Measurements from ENCODE around the gene GMDS. TPM values are rescaled to one million over a fixed set of nuclear protein-coding genes. Genes with fewer than 3 reads are reported as not detected.

Gene GMDS
- total RNA-seq, 2 experiments from 2014 or later, result 29.2 to 34.3 TPM

DNA sequence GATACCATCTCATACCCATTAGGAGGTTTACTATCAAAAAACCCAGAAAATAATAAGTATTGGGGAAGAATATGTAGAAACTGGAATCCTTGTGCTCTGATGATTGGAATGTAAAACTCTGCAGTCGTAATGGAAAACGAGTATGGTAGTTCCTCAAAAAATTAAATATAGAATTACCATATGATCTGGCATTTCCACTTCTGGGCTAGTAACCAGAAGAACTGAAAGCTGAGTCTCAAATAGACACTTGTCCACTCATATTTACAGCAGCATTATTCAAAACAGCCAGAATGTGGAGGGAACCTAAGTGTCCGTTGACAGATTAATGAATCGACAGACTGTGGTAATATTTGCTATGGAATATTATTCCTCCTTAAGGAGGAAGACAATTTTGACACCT, 591.4 kb downstream of the GMDS start:
- no peaks in the 10 kb centered on the region for H3K36me3 Mint-ChIP-seq
- no peak overlapping the region for H3K4me3 Mint-ChIP-seq
- H3K4me1 Mint-ChIP-seq, result no peaks in the 10 kb centered on the region
- no peaks in the 10 kb centered on the region for H3K27me3 Mint-ChIP-seq
- DNase-seq (no peak), ATAC-seq (ENCODE audit: low read depth) (no peak)
- POLR2A ChIA-PET, result no interaction called here
- no peaks in the 10 kb centered on the region for H3K9me3 Mint-ChIP-seq
- H3K27ac Mint-ChIP-seq, result no peak overlapping the region

DNA sequence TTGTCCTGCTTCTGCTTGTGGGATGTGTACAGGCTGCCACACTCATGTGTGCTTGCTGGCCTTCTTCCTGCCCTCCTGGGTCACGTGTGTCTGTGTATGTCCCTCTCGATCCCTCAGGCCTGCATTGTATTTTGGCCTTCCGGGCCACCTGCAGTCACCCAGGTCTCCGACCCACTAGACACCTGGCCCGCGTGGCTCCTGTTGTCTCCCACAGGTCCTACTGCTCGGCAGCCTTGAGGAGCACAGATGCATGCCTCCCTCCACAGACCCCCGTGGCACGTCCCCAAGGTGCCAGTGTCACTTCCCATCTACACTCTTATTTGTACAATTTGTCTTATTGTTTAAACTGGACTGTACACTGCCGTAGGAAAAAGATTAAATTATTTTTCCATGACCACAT, 592.6 kb downstream of the GMDS start:
- Mint-ChIP-seq H3K9me3 (no peaks in the 10 kb centered on the region), H3K36me3 (no peaks in the 10 kb centered on the region), H3K27me3 (no peaks in the 10 kb centered on the region), H3K4me1 (no peaks in the 10 kb centered on the region), H3K27ac (no peak overlapping the region), H3K4me3 (no peak overlapping the region)
- no peak for DNase-seq
- no peak for ATAC-seq (ENCODE audit: low read depth)
- POLR2A ChIA-PET, result no interaction called here

DNA sequence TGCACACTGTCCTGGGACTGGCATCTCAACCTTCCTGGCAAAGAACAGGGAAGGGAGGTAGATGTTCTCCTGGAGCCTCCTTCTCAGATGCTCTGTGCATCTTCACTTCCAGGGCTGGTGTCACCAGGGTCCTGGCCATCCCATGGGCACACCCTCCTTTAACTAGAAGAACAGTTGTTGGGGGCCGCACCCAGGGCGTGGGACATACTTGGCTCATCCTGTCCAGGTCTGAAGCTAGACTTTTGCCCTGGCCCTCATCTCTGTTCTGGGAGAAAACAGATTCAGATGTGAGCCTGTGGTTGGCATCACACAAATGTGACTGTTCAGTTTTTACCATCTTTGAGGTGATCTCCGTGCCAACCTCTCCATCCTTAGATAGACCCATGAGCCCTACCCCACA, 594.0 kb downstream of the GMDS start:
- ATAC-seq (ENCODE audit: low read depth), result no peak
- POLR2A ChIA-PET, result no interaction called here
- no peak for DNase-seq
- Mint-ChIP-seq H3K27me3 (no peaks in the 10 kb centered on the region), H3K36me3 (no peaks in the 10 kb centered on the region), H3K4me3 (no peak overlapping the region), H3K27ac (no peak overlapping the region), H3K9me3 (no peaks in the 10 kb centered on the region), H3K4me1 (no peaks in the 10 kb centered on the region)

DNA sequence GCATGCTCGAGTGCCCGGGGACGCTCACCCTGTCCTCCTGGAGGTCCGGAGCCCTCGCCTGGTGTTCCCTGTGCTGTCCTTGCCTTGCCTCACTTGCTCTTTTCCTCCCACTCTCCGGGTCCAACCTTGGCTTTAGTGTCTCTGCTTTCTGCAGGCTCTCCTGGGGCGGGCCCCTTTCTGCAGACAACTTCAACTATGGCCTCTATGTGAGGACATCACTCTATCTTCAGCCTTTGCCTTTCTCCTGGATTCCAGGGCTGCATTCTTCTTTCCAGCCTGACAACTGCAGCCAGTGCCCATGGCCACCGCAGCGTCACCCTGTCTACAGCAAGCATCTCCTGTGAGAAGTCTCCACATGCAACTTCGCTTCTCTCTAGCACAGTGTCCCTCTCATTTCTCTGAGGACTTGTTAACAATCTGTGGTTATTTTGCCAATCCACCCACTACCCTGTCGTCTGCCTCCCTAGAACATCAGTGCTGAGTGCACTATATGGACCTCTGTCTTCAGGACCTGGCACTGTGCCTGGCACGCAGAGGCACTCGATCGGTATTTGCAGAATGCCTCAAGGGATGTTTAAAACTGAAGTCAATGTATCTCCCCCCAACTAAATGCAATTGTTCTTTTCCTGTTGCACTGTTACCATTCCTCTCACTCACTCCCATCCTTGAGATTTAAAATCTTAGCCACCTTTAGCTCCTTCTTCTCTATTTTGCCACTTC, 599.8 kb downstream of the GMDS start:
- no peaks in the 10 kb centered on the region for H3K9me3 Mint-ChIP-seq
- no peak for ATAC-seq (ENCODE audit: low read depth)
- H3K27ac Mint-ChIP-seq, result no peak overlapping the region
- H3K4me3 Mint-ChIP-seq, result no peak overlapping the region
- no peak for DNase-seq
- no peaks in the 10 kb centered on the region for H3K27me3 Mint-ChIP-seq
- no peaks in the 10 kb centered on the region for H3K36me3 Mint-ChIP-seq
- POLR2A ChIA-PET, result no interaction called here
- no peaks in the 10 kb centered on the region for H3K4me1 Mint-ChIP-seq

DNA sequence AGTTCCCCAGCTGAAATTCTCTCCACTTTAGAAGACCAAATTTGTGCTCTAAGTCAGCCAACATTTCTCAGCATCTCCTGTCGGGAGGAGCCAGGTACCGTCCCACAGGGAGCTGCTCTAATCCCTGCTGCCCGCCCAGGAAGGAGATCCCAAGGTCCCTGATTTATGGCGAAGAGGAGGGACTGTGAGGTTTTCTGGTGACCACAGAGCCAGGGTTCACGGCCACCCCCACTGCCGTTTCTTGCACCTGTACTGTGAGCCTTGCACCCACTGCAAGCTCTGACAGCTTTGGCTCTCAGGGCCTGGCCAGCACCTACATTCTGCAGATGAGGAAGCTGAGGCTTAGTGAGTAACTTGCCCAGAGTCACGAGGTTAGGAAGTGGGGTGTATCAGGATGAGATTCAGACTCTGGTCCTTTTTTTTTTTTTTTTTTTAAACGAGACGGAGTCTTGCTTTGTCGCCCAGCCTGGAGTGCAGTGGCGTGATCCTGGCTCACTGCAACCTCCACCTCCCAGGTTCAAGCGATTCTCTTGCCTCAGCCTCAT, 600.8 kb downstream of the GMDS start:
- DNase-seq (no peak), ATAC-seq (ENCODE audit: low read depth) (no peak)
- H3K27ac Mint-ChIP-seq, result no peak overlapping the region
- POLR2A ChIA-PET, result interaction anchor here (0.7 kb wide), 1 partner anchor 129 kb away, joined by 3 read pairs; no protein-coding TSS in a partner anchor
- H3K27me3 Mint-ChIP-seq, result no peaks in the 10 kb centered on the region
- H3K9me3 Mint-ChIP-seq, result no peaks in the 10 kb centered on the region
- no peak overlapping the region for H3K4me3 Mint-ChIP-seq
- H3K4me1 Mint-ChIP-seq, result no peaks in the 10 kb centered on the region
- H3K36me3 Mint-ChIP-seq, result no peaks in the 10 kb centered on the region

DNA sequence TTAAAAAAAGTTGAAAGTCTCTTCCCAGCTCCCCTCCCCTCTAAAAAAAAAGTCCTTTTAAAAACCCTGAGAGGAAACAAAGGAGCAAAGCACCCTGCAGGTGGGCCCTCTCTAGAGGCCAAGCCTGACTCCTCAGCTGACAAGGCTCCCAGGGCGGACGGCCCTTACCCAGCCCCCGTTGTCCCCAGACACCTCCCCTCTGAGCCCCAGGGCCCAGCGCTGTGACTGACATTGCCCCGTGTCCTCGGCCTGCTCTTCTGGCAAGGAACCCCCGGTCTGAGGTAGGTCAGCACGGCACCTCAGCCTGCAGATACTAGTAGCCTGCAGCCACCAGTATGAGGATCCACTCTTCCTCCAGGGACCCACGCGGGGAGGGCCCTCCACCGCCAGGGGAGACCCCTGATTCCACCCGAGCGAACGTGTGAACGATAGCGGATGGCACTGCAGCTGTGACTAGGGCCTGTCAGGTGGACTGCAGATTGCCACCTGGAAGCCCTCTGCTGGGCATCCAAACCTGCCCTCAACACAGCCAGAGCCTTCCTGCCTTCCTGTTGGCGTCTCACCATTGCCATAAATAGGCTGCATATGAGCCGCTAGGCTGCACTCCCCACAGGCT, 601.5 kb downstream of the GMDS start:
- POLR2A ChIA-PET, result interaction anchor here (0.7 kb wide), 1 partner anchor 129 kb away, joined by 3 read pairs; no protein-coding TSS in a partner anchor
- Mint-ChIP-seq H3K9me3 (no peaks in the 10 kb centered on the region), H3K4me1 (no peaks in the 10 kb centered on the region), H3K27ac (no peak overlapping the region), H3K27me3 (no peaks in the 10 kb centered on the region), H3K36me3 (no peaks in the 10 kb centered on the region), H3K4me3 (no peak overlapping the region)
- DNase-seq (no peak), ATAC-seq (ENCODE audit: low read depth) (no peak)

DNA sequence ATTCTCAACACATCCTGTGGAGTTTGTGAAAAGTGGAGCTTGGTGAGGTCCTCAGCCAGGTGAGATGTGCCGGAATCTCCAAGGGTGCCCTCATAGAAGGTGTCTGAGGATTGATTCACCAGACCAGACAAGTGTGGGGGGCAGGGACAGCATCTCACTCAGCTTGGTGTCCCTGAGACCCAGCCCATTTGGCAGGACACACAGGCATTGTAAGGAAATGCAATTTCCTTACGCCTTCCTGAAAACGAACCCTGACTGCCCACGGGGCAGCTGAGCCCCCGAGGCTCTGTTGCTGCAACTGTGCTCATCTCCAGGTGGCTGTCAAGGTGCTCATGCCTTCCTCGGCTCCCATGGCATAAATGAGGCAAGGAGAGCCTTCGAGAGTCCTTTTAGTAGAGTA, 602.3 kb downstream of the GMDS start:
- Mint-ChIP-seq H3K36me3 (no peaks in the 10 kb centered on the region), H3K9me3 (no peaks in the 10 kb centered on the region), H3K27me3 (no peaks in the 10 kb centered on the region), H3K4me1 (no peaks in the 10 kb centered on the region), H3K27ac (no peak overlapping the region), H3K4me3 (no peak overlapping the region)
- no peak for ATAC-seq (ENCODE audit: low read depth)
- POLR2A ChIA-PET, result no interaction called here
- DNase-seq, result no peak

DNA sequence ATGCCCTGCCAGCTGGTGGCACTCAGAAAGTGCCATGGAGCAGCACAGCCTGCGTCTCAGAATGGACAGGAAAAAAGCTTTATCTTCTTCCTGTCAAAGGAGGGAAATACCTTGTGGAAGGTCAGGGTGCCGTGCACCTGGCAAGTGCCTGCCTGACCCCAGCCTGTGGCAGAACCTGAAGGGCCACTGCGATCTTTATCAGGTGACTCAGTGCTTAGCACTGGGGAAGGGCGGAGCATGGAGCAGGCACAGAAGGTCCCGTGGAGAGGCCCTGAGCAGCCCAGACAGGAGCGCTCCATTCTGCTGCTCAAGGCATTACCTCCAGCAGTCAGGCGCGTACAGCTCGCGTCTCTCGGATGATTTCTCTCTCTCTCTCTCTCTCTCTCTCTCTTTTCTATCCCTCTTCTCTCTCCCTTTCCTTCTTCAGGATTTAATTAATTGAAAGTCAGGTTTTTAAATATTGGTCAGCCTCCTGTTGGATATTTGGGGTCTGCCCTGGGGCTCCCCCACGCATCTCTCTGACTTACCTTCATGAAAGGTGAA, 604.0 kb downstream of the GMDS start:
- Mint-ChIP-seq H3K4me1 (no peaks in the 10 kb centered on the region), H3K27me3 (no peaks in the 10 kb centered on the region), H3K36me3 (no peaks in the 10 kb centered on the region), H3K9me3 (no peaks in the 10 kb centered on the region), H3K27ac (no peak overlapping the region), H3K4me3 (no peak overlapping the region)
- DNase-seq (no peak), ATAC-seq (ENCODE audit: low read depth) (no peak)
- POLR2A ChIA-PET, result no interaction called here

DNA sequence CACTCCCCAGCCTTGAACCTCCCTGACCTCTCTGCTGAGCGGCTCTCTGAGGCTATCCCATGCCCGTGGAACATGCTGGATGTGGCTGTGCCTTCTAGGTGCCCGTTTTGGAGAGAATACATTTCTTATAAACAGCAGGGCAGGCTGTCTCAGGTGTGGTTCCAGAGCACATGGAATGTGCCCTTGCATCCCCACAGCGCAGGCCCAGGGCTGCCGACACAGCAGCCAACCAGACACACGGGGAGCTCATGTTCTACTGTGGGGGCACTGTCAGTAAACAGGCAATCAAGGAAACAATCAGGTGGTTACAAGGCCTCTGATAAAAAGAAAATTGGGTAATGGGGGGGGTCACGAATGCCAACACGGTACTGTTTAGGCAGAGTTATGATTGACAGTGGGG, 604.9 kb downstream of the GMDS start:
- ATAC-seq (ENCODE audit: low read depth) (no peak), DNase-seq (no peak)
- Mint-ChIP-seq H3K4me3 (no peak overlapping the region), H3K4me1 (no peaks in the 10 kb centered on the region), H3K36me3 (no peaks in the 10 kb centered on the region), H3K27ac (no peak overlapping the region), H3K9me3 (no peaks in the 10 kb centered on the region), H3K27me3 (no peaks in the 10 kb centered on the region)
- POLR2A ChIA-PET, result no interaction called here

DNA sequence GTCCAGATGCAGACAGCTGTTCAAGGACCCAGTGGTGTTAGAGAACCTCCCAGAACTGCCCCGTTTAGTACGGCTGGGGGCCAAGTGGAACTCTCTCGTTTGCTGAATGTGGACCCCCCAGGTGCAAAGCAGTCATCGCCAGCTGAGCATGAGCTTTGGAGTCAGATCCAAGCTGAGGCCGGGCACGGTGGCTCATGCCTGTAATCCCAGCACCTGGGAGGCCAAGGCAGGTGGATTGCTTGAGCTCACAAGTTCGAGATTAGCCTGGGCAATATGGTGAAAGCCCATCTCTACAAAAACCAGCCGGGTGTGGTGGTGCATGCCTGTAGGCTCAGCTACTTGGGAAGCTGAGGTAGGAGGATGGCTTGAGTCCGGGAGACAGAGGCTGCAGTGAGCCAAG, 606.0 kb downstream of the GMDS start:
- POLR2A ChIA-PET, result no interaction called here
- H3K4me1 Mint-ChIP-seq, result no peaks in the 10 kb centered on the region

DNA sequence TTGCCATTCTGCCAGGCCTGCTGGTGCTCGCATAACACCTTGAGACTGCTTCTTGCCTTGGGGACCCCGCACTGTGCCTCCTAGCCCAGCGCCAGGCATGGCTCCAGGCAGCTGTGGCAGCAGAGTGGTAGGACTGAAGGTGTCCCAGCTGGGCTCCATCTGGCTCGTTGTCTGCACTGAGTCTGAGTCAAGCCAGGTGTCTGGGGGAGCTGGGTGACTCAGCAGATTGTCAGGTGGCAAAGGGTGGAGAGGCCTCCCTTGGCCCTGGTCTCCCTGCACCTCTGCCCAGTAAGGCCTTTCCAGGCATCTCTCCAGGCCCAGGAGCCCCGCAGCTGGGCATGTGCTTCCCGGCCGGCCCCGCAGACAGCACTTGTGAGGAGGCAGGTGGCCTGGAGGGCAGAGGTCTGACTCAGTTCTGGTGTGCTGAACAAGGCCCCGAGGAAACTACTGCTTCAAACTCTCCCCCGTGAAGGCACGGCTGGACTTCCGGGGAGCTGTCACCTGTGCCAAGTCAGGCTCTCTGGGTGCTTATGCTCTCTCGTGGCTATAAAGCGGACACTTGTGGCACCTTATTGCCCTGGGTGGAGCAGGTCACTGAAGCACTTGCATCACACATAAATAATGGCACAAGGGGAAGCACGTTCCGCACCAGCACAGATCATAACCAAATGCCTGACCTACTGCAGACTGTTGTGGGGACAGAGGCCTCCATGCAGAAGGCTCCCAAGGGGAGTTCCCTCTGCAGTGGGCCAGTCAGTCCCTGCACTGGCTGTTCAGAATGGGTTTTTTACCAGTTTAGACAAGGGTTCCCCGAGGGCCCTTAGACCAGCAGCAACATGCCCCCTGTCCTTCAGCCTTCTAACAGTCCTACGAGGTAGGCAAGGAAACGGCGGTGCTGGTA, 608.2 kb downstream of the GMDS start:
- POLR2A ChIA-PET, result no interaction called here
- no peak for ATAC-seq (ENCODE audit: low read depth)
- no peaks in the 10 kb centered on the region for H3K4me1 Mint-ChIP-seq
- no peak for DNase-seq
- H3K36me3 Mint-ChIP-seq, result no peaks in the 10 kb centered on the region
- H3K4me3 Mint-ChIP-seq, result no peak overlapping the region
- H3K27ac Mint-ChIP-seq, result no peak overlapping the region
- H3K9me3 Mint-ChIP-seq, result no peaks in the 10 kb centered on the region
- peaks cover 2% of the 10 kb centered on the region for H3K27me3 Mint-ChIP-seq

More for the DNA sequence above, 606.0 kb downstream of the GMDS start:
- Mint-ChIP-seq H3K27me3 (no peaks in the 10 kb centered on the region), H3K27ac (no peak overlapping the region), H3K9me3 (no peaks in the 10 kb centered on the region), H3K36me3 (no peaks in the 10 kb centered on the region), H3K4me3 (no peak overlapping the region)
- DNase-seq, result no peak
- no peak for ATAC-seq (ENCODE audit: low read depth)

DNA sequence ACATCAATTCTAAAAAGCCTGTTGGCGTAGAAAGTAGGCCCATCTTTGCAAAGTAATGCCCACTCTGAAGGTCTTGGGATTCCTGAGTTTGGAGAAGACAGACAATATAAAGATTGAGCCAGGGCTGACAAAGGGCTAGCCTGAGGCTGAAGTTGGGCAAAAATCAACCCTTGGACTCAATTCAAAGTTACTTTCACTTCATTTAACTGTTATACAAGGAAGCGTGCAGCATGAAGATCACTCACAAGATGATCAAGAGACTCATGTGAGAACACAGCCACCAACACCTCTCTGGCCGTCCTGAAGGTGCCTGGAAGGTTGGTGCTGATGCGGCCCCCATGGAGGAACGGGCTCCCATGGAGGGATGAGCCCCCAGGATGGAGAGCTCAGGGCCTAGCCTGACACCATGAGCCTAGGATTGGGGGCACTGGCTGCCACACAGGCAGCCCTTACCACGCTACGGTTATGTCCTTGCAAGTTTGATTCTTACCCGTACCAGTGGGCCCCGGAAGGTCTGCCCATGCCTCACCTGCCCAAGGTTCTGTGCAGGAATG, 609.1 kb downstream of the GMDS start:
- peaks cover 2% of the 10 kb centered on the region for H3K27me3 Mint-ChIP-seq
- POLR2A ChIA-PET, result no interaction called here
- no peak overlapping the region for H3K27ac Mint-ChIP-seq

DNA sequence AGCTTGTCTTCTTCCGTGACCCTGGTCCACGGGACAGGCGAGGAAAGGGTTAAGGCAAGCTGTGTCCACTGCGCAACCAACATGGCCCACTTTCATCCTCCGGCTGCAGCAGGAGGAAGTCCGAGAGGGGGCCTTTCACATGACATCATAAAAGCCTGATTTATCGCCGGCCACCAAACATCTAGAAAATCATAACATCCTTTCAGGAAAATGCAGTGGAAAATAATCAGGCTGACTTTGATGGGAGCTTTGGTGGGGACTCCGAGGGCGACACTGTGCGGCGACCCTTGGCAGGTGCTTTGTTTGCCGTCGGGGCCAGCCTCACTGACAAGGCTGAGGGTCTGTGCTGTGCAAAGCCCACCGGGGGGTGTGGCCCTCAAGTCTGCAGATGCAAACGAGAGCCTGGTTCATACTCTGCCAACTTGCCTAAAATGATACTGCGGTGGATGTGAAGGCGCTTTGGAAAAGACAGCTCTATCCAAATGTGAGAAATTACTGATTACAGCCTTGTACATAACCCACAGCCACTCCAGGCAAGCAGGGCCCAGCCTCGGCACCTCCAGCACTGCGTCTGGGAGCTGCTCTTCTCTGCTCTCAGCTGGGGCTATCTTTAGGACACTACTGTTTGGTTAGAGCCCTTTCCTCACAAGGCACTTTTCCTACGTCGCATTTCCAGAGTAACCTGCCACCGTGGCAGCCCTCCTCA, 609.9 kb downstream of the GMDS start:
- Mint-ChIP-seq H3K9me3 (no peaks in the 10 kb centered on the region), H3K4me3 (no peak overlapping the region), H3K4me1 (no peaks in the 10 kb centered on the region), H3K36me3 (no peaks in the 10 kb centered on the region), H3K27me3 (peaks cover 2% of the 10 kb centered on the region), H3K27ac (no peak overlapping the region)
- DNase-seq (no peak), ATAC-seq (ENCODE audit: low read depth) (no peak)
- POLR2A ChIA-PET, result no interaction called here

More for the DNA sequence above, 609.1 kb downstream of the GMDS start:
- DNase-seq (no peak), ATAC-seq (ENCODE audit: low read depth) (no peak)
- H3K4me3 Mint-ChIP-seq, result no peak overlapping the region
- no peaks in the 10 kb centered on the region for H3K36me3 Mint-ChIP-seq
- no peaks in the 10 kb centered on the region for H3K9me3 Mint-ChIP-seq
- no peaks in the 10 kb centered on the region for H3K4me1 Mint-ChIP-seq

All from activated naive CD8-positive, alpha-beta T cell treated with anti-CD3 and anti-CD28 coated beads, Interleukin-2, amount 10 ng/mL, durations not matched to agents 7 days and 5 days (primary cell).